NCI-H1092 treated with DMSO at 0.1 percent for 48 hours (cell line): ENCODE data around the gene DHPS.
"Not testable (repeated sequence)": the region's sequence is repeated elsewhere in the genome, so short reads cannot be mapped to it uniquely, and the experiment has no call there.

Experiments
- DNase-seq: peaks from one replicate; lab custom pipeline; 2025; lab: John Stamatoyannopoulos, UW

DHPS gene

DNA sequence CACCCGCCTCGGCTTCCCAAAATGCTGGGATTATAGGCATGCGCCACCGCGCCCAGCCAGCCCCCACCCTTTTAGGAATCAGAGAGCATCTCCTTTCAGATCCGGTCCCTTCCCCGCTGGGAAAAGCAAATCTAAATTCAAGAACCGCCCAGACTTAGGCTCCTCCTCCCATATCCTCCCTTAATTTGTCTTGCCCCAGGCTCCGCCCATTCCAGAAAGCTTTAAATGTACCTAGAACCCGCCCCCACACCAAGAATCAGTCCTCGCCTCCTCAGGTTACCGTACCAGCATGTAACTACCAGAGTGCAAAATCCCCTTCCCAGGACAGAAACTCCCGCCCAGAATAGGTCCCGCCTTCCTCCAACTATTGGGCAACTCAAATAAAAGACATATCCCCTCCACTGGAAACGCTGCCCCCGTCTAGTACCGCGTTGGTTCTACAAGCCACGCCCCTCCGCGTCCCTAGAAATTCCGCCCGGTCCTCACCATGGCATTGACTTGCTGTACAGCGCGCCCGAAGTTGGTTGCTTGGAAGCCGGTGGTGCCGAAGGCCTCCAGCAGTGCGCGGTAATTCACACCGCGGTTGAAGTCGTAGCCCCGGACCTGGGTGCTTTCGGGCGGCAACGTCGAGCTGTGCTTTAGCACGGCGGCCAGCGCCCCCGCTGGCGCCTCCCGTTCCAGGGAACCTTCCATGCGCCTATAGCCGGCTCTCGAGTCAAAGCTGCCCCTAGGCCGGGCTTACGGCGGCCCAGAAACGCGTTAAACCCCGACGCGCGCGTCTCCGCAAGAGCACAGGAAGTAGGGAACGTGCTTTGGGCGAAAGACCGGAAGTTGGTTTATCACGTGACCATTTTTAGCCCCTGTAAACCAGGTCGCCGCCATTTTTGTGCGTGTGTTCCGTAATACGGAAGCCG, at the start of gene DHPS:
Gene DHPS (minus strand): TSS at position 807 of the 914 bp plus-strand sequence. CDS start 114 bp downstream, at position 693.
- peak; percentile 96 for DNase-seq

DNA sequence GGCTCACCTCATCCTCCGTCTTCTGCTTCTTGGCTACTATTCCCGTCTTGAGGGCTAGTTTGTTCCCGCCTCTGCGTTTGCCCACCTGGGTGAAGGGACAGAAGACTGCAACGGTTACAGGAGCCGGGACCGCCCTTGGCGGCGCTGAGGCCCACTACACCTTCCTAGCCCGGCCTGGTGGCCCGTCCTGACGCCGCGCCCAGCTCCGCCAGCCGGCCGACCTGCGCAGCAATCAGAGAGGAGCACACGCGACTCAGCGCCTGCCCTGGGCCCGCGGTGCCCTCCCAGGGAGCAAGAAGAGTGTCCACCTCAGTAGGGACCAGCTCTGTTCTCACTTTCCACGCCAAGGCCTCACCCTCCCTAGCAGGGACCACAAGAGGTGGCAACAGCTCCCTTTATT, 49.7 kb upstream of the DHPS start:
- DNase-seq = no peak

DNA sequence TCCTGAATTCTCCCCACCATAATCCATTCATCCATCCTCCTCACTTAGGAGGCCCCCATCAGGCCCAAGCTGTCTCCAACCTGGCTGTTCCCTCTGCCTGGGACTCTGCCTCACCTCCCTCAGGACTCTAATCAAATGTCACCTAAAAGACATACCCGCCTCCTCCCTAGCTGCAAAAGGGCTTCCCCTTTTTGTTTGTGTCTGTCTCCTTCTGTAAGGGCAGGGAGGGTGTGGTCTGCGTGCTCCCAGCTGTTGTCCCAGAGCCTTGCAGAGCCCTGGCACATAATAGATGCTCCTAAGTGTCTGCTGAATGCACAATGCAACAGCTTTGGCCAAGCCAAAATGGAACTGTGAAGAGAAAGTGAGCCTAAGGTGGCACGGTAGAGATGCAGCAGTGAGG, 48.4 kb upstream of the DHPS start:
- no peak for DNase-seq

DNA sequence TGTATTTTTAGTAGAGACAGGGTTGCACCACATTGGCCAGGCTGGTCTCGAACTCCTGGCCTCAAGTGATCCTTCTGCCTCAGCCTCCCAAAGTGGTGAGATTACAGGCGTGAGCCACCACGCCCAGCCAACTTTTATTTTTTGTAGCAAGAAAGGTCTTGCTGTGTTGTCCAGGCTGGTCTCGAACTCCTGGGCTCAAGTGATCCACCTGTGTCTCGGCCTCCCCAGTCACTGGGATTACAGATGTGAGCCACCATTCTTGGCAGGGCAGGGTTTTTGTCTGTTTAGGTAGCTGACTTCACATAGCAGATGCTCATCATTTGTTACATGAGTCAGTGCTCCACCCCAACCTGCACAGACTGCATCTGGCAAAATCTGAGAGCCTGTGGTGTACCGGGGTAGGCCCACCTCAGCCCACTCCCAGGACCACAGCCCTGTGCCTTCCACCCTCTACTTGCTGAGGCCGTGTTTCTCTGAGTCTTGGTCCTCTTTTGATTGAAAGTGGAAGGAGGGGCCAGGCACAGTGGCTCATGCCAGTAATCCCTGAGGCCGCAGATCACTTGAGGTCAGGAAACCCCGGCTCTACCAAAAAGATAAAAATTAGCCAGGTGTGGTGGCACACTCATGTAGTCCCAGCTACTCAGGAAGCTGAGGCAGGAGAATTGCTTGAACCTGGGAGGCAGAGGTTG, 46.2 kb upstream of the DHPS start:
- no peak for DNase-seq

DNA sequence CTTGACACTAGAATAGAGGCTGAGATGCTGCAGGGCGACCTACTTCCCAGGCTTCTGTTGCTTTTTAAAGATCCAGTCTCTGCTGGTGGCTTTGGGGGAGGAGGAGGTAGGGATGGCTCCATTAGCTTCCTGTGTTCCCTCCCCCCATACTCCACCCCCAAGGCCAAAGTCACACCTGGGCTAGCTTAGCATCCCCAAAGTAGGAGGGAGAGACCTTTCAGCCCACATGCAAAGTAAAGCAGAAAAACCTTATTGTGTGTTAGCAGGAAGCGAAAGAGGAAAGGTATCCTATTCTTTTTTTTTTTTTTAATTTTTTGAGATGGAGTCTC, 45.3 kb upstream of the DHPS start:
- DNase-seq = no peak

DNA sequence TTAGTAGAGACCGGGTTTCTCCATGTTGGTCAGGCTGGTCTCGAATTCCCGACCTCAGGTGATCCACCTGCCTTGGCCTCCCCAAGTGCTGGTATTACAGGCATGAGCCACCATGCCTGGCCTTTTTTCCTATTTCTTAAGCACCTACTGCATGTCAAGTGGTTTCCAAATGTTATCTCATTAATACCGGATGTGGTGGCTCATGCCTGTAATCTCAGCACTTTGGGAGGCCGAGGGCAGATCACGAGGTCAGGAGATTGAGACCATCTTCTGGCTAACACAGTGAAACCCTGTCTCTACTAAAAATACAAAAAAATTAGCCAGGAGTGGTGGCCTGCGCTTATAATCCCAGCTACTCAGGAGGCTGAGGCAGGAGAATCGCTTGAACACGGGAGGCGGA, 43.9 kb upstream of the DHPS start:
- not testable (repeated sequence) for DNase-seq

DNA sequence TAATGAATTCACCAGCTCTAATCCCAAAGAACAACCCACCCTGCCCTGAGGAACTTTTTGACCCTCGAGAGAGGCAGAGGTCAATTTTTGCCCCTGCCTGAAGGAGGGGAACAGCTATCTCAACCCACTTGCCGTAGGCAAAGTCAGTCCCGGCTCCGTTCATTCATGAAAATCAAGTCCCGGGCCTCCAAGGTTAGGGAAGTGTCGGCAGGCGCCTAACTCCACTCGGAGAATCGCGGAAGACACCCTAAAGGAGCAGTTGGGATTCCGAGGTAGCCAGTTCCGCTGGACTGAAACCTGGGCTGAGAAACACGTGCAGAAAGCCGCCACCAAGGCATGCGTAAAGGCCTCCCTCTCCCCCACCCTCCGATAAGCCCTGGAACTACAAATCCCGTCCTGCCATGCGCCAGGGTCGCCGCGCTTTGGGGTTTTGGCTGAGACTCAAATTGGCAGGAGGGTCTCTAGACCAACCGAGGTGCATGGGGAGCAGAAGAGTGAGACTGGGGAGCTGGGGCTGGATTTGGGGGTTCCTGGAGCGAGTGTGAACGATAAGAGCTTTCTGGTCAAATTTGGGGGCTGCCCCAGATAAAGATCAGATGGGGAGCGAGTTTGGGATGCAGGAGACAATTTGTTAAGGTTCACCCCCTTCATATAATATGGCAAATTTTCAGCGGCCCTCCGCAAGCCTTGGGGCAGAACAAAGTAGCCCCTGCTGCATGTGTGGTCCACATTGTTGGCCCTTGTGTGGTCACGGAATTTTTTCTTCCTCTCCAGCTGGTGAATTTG, 42.2 kb upstream of the DHPS start, which contains the start of gene TNPO2:
Gene TNPO2 (minus strand): TSS at position 292 of the 786 bp plus-strand sequence. CDS start 2,955 bp downstream, outside the sequence.
- peak; percentile 69 for DNase-seq

DNA sequence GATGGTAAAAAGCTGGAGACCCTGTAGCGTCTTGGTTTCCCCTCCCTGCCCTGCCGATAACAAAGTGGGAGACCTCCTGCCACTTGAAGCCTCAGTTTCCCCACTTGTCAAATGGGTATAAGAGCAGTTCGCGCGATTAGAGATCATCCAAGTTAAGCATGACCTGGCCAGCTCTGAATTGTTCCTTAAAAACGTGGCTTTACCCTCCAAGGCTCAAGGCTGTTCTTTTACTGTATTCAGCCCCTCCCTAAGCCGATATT, 41.6 kb upstream of the DHPS start:
- peak; percentile 28 for DNase-seq

DNA sequence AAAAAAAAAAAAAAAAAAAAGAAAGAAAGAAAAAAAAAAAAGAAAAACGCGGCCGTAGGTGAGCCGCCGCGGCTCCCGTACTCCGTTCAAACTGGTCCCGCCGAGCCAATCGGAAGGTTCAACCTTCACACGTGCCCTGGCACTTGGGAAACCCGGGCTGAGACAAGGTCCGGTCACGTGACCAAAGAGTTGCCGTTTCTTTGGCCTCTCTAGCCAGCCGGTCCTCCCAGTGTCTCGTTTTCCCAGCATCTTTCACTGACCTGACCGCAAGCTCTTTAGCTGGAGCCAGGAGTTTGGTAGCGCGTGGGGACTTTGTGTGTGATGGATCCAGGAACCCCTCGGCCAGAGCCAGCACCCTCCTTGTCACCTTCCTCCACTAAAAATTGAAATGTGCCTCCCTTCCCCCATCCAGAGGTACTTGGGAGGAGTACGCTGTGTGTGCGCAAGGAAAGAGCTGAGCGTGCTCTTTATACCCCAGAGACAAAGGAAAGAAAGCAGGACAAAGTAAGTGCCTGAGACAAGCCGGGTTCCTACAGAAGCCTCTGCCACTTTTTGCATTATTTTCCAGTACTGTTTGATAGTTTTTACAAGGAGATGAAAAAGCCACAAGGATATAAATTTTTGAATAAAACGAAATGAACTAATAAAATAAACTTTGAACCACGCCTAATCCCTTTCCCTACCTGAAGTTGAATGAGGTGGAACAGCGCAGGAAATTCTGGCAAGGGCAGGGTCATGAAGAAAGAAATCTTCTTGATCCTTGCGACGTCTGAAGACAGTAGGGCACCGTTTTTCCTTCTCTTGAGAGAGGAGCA, 41.1 kb upstream of the DHPS start:
- DNase-seq = peak; percentile 97

DNA sequence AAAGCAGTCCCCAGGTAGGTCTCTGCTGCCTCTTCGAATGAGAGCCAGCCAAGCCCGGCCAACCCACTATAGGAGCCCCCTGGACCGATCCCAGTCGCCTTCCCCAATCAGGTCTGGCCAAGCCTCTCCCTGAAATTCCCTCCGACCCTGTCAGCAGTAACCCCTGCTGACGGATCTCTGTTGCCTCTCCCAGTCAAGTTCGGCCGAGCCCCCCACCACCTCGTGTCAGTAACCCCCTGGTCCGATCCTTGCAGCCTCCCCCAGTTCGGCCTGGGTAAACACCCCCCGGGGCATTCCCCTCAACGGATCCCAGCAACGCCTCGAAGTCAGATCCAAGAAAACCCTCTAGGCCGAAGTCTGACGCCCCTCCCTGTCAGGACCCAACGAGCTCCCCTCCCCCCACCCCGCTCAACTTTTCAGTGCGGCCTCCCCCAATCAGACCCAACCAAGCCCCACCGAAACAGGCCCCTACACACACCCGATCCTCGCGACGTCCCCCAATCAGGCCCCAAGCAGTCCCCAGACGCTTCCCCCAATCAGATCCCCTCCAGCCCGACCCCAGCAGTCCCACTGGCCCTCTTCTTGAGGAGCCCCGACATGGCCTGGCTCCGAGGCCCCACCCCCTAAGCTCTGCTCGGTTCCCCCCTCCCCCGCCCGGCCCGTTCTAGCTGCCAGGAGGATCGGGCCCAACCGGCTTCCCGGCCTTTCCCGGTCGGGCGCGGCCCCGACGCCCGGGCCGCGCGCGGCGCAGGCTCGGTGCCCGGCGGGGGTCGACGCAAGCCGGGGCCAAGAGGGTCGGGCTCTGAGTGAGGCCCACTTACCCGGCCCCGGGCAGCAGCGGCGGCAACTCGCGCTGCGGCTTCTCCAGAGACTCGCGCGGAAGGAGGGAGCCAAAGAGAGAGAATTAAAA, 40.2 kb upstream of the DHPS start:
- DNase-seq = peak; percentile 40

DNA sequence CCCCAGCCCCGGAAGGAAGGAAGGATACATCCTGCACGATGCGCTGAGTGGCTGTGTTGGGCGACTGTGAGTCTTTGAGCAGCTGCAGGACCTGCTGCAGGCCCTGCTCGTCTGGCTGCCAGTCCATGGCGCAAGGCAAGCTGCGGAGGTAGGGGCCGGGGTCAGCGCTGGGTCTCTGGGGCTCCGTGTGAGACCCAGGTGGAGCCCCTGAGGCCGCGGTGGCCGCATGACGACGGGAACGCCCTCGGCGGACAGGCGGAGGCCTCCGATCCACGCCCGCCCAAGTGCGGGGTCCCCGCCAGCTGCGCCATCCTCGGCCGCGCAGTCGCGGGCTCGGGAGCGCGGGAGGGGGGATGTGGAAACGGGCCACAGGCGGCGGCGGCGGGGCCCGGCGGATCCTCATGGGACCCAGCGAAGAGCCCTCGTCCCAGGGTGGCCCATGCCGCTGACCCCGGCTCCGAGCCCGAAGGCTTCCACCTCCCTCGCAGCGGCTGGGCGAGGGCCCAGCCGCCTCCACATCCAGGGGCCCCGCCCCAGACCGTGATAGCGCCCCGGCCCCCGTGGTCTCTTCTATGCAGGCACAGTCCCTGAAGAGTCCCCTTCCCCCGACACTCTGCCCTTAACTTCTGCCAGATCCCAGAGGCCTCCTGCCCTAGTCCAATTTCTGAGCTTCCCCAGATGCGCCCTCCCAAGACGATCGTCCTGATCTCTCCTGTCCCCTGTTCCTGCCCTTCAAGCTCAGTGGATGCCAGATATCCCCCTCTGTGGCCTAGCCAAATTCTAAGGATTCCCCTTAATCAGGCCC, 39.4 kb upstream of the DHPS start:
- DNase-seq = no peak

DNA sequence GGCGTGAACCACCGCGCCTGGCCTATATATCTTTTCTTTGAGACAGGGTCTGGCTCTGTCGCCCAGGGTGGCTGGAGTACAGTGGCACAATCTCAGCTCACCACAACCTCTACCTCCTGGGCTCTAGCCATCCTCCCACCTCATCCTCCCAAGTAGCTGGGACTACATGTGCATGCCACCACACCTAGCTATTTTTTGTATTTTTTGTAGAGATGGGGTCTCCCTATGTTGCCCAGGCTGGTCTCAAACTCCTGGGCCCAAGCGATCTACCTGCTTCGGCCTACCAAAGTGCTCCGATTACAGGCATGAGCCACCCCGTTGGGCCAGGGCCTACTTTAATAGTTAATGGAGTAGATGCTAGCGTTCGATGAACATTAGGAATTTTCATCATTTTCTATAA, 38.6 kb upstream of the DHPS start:
- DNase-seq = no peak

DNA sequence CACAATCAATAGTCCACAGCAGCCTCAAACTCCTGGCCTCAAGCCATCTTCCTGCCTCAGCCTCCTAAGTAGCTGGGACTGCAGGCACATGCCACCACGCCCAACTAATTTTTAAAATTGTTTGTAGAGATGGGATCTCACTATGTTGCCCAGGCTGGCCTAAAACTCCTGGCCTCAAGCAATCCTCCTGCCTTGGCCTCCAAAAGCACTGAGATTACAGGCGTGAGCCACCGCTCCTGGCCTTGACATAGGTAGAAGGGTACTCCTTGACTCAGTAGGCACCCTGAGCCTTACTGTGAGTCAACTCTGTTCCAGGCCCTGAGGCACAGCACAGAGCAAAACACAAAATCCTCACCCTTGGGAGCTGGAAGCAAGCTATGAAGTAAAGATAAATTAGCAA, 34.2 kb upstream of the DHPS start:
- no peak for DNase-seq

DNA sequence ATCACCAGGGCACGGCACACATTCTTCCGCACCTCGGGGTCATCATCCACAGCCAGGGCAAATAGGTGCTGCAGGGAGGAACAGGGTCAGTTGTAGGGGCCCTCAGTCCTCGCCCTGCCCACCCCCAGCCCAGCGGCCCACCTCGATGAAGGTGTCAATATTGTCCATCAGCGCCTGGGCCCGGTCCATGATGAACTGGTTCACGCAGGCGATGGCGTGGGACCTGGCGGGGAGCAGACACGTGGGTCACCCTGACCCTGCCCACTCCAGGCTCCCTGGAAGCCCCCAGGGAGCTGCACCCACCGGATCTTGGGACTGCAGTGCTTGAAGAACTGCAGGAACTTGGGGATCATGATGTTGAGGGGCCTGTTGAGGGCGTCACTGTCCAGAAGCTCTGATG, 33.4 kb upstream of the DHPS start:
- no peak for DNase-seq

DNA sequence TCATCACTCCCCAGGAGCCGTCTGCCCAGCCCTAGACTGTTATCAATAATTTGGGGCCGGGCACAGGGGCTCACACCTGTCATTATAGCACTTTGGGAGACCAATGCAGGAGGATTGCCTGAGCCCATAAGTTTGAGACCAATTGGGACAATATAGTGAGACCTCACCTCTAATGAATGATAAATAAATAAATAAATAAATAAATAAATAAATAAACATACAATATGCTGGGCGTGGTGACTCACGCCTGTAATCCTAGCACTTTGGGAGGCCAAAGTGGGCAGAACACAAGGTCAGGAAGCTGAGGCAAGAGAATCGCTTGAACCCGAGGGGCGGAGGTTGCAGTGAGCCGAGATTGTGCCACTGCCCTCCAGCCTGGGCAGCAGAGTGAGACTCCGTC, 31.6 kb upstream of the DHPS start:
- DNase-seq = not testable (repeated sequence)

DNA sequence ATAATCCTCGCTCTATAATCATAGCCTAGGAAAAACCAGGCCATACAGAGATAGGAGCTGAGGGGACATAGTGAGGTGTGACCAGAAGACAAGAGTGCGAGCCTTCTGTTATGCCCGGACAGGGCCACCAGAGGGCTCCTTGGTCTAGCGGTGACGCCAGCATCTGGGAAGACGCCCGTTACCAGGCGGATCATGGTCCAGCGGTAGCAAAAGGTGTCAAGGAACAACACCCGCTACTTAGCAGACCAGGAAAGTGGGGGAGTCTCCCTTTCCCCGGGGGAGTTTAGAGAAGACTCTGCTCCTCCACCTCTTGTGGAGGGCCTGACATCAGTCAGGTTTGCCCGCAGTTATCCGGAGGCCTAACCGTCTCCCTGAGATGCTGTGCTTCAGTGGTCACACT, 30.4 kb upstream of the DHPS start:
- not testable (repeated sequence) for DNase-seq

DNA sequence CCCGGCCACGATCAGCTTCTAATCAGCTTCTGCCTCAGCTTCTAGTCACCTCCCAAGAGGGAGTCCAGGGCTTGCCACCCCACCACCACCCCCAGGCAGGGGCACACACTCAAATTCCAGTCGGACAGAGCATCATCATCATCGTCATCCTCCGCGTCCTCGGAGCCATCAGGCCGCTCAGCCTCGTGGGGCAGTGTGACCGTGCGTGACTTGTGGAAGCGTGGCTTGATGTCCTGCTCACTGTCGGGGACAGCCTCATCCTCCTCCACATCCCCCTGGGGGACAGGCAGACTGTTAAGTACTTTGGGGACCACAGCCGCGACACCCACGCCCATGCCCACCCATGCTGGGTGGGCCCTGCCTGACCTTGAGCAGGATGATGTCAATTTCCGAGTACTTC, 29.5 kb upstream of the DHPS start:
- no peak for DNase-seq

DNA sequence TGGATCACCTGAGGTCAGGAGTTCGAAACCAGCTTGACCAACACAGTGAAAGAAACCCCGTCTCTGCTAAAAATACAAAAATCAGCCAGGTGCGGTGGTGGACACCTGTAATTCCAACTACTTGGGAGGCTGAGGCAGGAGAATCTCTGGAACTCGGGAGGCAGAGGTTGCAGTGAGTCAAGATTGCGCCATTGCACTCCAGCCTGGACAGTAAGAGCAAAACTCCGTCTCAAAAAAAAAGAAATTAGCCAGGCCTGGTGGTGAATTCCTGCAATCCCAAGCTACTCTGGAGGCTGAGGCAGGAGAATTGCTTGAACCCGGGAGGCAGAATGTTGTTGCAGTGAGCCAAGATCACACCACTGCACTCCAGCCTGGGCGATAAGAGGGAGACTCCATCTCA, 27.0 kb upstream of the DHPS start:
- no peak for DNase-seq

DNA sequence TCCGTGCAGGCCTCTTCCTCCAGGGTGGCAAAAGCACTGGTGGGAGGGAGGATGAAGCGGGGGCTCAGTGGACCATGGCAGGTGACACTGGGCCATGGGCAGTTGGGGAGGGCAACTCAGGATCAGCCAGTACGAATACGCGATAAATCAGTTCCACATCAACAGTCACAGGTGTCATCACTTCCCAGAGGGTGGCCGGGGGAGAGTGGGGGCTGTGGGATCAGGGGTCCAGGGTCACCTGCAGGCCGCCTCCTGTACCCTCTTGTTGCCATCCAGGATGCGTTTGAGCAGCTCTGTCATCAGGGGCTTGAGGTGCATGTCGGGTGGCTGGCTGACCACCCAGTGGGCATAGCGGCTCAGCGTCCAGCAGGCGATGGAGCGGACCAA, 24.6 kb upstream of the DHPS start:
- DNase-seq = no peak
